GM19463 (cell line): ENCODE data around the gene CPM.

Experiments used
- ATAC-seq: cut with Tn5 transposase; IDR thresholded peaks from one replicate; pipeline ENCODE4 v1.9.1; 2021; ENCODE audit warnings: mild to moderate bottlenecking, moderate library complexity; ENCODE audit not compliant: unreplicated experiment

CPM gene

DNA sequence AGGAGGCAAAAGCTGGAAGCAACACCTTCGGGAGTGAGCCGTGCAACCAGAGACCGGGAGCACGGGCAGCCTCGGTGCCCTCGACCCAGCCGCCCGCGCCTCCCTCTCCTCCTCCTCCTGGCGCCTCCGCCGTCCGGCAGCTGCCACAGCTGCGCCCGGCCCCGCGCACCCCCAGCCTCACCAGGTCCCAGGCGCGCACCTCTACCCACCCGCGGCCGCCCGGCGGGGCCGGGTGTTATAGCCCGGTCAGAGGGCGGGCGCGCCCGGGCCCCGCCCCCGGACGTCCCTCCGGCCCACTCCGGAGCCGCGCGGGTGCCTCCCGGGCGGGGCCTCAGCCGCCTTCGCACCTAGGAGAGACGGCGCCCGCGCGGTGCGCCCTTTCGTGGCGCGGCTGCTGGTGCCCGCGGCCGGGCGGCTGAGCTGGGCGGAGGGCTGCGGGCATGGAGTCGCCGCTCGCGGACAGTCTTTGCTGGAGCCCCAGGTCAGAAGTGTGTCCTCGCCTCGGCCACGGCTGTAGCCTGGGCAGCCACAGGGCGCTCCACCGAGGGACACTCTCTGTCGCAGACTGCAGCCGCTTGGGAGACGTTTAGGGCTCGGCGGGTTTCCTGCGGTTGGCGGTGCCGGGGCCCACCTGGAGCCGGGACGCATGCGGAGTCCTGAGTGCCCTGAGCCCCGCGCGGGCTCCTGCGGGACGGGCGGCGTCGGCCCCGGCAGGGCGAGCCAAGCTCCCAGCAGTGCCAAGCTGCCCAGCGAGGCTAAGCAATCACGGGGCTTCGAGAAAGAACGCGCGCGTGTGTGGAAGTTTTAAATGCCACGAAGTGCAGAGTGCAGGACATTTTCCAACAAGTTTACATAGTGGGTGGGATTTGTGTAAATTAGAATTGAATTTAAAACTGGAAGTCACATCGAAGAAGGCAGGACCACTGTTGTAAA is at the start of gene CPM:
Gene CPM (minus strand): TSS at position 211 of the 933 bp plus-strand sequence. CDS start 334 bp downstream, outside the sequence.
- ATAC-seq, result peak; percentile 94

DNA sequence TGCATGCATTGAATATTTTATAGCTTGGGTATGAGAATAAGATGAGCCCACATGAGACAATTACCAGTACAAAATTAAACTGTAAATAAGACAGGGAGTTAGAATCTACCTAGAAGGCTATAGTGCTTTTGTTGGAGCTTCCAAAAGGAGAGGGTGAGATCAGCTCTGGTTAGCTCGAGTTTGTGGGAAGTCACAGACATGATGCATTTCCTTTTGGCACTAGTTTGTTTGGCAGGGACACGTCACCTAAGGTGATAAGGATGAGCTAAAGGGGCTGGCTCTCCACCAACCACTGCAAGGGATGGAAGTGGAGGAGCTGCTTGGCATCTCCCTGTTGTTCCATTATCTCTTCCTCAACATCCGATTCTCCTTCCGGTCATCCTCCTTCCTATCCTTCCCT is 48.5 kb upstream of the CPM start:
- ATAC-seq, result no peak

DNA sequence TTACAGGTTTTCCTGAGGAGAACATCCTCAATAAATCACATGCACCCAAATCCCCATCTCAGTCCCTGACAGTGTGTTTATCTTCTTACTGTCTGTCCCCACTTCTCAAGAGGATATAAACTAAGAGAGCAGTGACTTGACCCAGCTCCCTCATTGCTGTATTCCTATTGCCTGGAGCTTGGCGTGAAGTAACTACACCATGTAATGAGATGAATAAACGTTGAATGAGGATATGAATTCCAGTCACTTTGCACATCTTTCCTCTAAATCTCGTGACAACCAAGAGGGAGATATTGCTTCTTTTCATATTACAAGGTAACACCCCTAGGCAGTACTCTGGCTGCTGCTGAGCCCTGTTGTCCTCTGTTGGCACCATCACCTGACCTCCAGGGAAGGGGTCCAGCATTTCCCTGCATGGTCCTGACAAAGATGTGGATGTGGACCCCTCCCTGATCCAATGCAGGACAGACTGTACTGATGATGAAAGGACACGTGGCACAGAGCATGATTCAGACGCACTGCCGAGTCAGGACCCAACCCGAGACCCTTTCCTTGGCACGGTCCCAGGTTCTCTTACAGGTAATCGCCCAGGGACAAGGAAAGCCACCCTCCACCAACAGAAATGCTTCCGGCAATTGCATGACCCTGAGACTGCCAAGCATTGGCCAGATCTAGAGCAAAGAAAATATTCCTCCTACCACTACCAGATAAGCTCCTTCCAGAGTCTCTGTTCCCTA is 47.7 kb upstream of the CPM start:
- ATAC-seq, result no peak

DNA sequence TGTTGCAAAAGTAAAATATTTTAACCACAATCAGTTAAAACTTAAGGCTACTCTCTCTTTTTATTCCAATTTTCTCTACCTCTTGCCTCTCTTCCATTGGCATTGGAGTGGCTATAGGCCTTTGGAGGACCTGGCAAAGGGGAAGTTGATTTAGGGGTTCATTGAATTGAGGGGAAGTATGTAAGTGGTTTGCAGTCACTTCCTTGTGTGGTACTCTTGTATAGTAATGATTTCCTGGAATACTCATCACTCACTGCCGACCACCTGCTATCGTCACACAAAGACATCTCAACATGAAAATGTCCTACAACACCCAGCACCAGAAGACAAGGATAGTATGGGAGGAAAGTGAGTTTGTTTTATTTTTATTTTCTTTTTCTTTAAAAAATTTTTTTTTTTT is 45.7 kb upstream of the CPM start:
- ATAC-seq, result no peak

DNA sequence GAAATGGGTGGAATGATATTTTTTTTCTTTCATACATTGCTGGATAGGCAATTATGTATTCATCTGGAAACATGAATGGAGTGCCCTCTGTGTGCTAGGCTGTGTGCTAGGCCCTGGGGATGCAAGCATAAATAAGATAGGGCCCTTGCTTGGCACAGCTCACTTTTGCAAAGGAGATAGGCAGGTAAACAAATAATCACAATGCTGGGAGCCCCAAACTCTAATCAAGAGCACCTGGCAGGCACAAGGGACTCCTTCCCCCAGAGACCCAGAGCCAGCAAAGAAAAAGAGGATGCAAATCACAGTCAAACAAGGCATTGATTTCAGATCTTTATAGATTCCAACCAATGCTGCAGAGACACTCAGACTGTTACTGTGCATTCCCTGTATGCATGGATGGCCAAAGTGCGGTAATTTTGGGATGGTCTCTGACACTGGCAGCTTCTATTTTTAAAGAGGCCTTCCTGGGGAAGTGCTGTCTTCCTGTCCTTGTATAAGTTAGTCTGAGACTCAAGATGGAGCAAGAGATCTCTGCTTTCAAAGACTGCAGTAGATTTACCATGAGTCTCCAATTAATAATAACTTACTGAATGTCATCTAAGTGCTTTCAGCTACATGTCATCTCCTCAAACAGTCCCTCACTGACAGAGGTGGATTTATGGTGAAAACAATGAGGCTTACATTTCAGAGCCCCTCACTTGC is 45.1 kb upstream of the CPM start:
- no peak for ATAC-seq

DNA sequence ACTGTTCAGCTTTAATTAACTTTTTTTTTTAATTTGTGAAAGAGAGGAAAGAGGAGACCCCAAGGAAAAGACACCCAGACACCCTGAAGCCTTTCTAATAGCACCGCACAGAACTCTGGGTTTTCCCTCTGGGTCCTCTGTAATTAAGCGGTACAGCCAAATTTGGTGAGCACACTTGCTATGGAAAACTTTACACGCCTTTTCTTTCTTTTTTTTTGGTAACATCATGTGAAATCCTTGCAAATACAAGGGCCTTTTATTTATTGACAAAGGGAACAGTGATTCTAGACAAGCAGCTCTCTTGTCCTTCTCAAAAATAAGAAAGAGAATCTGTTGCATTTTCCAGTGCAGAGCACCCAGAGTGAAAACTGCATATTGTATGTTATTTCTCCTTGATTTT is 44.4 kb upstream of the CPM start:
- no peak for ATAC-seq

DNA sequence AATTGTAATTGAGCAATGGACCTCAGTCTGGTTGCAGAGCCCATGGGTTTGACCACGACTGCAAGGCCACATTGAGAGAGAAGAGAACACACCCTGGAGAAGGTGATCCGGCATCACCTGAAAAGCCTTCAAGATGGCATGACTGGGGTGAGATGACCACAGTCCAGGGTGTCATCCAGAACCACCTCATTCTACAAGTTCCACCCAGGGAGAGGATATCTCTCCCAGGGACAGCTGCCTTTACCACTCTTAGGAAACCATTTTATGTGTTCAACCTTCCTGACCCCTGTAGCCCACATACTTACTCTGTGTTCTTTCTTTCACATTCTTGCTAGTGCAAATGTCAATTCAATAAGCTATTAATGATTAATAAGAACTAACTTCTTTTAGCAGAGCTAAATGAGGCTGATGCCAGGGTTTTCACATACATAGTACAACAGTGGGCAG is 43.4 kb upstream of the CPM start:
- no peak for ATAC-seq

DNA sequence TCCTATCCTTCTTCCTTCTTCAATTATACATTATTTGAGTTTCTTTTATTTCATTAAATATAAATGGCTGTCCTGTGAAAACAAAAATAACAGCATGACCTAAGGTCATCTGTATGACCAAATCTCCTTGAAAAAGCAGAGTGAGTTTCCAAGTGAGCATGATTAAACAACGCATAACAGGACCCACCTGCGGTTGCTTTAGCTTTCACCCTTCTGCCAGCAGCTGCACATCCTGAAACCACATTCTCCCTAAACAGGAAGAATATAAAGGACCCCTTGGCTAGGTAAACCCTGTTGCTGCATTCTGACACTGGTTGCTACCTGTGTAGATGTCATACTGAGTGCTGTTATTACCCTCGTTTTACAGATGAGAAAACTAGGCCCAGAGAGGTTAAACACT is 42.8 kb upstream of the CPM start:
- no peak for ATAC-seq

DNA sequence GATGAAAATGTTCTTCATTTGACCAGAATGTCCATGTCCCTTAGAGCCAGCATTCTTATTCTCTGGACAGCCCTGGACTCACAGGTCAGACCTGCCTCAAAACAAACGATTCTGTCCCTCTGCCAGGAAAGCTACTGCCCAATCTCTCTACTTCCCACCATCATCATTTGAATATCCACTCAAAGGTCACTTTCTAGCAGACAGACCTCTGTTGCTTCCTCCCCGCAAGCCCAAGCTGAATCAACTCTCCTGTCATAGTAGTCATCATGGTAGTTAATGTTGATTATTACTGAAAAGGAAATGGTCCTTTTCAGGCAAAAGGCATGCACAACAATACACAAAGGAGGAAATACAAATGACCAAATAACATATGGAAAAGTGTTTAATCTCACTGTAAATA is 39.6 kb upstream of the CPM start:
- ATAC-seq, result no peak

DNA sequence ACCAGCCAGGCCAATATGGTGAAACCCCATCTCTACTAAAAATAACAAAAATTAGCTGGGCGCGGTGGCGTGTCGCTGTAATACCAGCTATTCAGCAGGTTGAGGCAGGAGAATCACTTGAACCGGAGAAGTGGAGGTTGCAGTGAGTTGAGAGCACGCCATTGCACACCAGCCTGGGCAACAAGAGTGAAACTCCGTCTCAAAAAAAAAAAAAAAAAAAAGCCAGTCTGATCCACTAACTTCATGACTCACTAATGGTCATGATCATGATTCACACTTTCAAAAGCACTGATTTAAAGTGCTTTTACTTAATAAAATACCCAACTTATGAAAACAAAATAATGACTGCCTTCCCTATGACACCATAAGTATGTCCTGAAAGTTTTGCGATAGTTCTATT is 38.4 kb upstream of the CPM start:
- no peak for ATAC-seq

DNA sequence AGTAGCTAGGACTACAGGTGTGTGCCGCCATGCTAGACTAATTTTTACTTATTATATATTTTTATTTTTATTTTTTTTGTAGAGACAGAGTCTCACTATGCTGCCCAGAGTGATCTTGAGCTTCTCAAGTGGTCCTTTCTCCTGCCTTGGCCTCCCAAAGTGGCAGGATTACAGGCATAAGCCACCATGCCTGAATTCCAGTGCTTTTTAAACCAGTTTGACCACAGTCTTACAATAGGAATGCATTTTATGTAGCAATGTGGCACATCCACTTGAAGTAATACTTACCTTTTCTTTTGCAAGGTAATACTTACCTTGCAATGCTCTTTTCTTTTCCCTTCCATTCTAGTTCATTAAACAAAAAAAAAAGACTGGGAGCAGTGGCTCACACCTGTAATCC is 38.0 kb upstream of the CPM start:
- ATAC-seq, result no peak

DNA sequence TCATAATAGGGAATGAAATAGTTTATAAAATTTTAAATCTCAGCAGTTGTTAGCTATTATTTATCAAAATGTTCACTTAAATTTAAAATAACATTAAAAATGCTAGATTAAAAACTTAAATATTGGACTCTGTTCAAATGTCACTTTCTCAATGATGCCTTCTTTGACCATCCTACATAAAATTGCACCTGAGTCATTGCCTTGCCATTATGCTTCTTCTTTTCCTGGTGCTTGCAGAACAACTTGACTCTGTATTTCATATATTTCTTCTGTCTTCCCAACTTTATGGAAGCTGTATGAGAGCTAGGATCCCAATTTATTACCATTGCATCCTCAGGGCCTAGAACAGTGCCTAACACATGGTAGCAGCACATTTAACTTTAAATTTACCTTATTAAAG is 37.3 kb upstream of the CPM start:
- no peak for ATAC-seq

DNA sequence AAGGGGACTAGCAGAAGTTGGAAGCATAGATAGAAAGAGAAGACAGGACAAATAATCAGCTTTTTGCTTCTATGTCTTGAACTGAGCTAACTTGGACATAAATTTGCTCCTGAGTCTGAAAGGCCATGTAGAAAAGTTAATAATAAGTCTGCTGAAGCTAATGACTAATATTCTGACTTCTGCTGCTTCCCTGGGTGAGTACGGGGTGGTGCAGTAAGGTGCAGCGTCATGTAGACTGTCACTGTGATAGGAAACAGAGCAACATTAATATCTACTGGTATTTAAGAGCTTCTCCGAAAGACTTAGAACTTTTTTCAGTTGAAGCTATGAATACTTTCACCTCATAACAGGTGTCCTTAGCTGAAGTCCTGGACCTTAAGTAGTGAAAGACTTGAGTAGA is 34.1 kb upstream of the CPM start:
- ATAC-seq, result peak; percentile 91

DNA sequence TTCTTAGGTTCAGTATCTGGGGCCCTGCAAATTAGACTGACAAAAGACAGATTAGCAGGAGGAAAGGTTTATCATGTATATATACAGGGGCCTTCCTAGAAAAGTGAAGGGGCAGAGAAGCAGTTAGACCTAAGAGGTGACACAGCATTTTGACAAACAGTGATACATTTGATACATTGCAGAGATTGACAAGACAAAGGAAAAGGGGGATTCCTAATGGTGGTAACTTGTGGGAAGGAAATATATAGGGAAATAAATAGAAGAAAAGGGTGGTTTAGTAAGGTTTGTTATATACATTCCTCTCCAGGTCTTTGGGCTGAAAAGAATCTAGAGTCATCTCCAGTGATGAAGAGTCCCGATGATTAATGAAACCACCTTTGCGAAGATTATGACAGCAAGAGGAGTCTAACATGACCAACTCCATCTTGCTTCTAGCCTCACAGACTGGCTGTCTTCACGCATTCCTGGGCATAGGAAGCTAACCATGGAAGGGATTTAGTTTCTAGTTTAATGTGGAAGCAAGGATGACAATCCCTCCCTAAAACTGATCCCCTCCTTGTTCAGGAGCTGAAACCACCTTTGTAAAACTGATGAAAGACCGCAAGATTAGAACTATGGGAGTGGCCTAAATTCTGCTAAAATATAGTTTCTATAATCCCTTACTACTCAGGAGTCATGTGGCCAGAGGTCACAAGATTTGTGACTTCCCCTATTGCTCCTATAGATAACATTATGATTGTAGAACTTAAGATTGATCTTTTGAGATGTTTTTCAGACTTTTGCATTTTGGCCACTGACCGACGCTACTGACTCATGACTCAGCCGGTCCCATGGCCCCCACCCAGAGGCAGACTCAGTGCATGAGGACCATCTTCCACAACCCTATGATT is 31.1 kb upstream of the CPM start:
- no peak for ATAC-seq

DNA sequence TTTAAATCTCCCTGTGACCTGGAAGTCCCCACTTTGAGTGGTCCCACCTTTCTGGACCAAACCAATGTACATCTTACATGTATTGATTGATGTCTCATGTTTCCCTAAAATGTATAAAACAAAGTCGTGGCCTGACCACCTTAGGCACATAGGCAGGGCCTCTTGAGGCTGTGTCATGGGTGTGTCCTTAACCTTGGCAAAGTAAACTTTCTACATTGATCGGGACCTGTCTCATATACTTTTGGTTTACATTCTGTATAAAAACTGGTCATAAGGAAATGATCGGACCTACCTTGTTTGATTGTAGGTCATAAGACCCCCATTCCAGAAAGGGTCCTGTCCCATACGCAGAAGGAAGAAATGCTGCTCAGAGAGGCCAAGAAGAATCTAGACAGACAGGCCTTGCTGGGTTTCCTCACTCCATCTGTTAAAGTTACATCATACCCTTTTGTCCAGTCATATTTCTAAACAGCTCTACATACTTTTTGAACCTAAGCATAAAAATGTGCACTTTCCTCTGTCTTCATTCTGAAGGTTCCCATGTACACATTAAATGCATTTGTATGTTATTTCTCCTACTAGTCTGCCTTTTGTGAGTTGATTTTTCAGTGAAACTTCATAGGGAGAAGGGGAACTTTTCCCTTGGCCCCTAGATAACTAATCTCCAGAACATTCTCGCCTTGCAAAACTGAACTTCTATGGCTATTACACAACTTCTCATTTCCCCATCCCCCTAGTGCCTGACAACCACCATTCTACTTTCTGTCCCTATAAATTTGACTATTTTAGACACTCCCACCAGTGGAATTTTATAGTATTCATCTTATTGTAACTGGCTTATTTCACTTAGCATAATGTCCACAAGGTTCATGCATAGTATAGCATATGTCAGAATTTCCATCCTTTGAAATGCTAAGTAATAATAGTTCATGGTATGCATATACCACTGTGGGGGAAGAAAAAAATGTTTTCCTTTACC is 30.2 kb upstream of the CPM start:
- no peak for ATAC-seq

DNA sequence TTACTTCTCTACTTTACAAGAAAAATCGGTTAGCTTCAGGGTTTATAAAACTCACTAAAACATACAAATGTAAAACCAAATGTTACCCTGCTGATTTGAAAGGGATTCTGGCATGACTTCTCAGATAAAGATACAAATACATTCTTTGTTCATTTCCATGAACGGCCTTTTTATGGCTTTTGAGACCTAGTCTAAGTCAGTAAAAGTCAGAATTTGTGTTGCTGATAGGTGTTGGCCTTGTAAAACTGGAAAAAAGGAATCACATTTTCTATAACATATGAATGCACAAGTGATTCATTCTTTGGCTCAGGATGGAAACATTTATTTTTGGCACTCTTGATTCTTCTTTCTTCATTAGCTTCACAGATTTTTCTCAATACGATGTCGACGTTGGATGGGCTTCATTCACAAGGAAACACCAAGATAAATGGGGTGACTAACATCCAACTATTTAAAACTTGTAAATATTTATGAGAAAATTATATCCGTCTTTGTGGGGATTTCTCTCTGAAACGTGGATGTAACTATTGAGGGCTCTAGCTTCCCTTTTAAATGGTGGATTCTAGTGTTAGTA is 27.0 kb upstream of the CPM start:
- no peak for ATAC-seq

DNA sequence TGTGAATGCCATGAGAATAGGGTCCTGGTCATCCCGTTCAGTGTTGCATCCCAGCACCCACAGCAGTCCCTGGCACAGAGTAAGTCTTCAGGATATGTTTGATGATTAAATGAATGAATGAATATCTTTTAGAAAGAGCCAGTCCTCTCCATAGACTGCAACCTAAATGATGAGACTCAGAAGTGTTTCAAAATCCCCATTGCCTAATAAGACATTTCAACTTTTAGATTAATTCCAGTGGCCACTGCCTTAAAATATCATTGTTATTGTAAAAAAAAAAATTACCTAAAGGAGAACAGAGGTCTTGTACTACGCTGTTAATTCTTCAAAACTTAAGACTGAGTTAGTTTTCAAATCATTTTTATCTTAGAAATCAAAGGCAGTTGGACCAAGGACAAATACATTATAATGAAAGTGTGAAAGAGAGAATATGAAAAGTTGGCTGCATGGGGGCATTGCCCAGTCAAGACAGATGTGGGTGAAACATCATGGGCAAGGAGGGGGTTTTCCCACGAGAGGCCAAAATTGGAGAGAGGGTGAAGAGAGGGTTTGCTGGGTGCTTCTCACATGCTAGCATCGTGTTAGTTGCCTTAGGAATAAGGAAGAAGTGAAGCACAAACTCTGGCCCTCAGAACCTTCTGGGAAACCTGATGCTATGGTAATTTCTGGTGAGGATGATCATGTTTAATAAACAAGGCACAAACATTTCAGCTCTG is 26.3 kb upstream of the CPM start:
- ATAC-seq, result no peak

DNA sequence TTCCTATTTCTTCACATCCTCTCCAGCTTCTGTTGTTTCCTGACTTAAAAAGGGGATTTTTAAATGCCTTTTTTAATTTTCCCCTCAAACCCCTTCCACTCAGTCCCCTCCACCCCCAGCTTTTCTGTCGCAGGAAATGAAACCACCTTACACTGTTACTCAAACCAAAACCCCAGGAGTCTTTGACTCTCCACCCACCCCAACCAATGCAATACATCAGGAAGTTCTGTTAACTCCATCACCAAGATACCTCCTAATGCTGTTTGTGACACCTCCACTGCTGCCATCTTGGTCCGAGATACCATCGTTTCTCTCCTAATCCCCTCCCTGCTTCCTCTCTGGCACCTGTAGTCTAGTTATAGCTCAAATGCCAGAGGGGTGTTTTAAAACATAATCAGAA is 25.4 kb upstream of the CPM start:
- ATAC-seq, result peak; percentile 96
